ENCODE data around the gene PYY.
"Not testable (repeated sequence)": the region's sequence is repeated elsewhere in the genome, so short reads cannot be mapped to it uniquely, and the experiment has no call there.

Gene PYY

GRCh38 chr17:43976963-43977837, 23.5 kb upstream of the PYY start:
- DNase-seq: no peak

GRCh38 chr17:43975898-43976297, 22.2 kb upstream of the PYY start:
- no peak for DNase-seq

GRCh38 chr17:43974382-43975266, 20.9 kb upstream of the PYY start:
- DNase-seq: no peak

- not testable (repeated sequence) for DNase-seq
These were observed 18.9 kb upstream of the PYY start for GRCh38 chr17:43972444-43973212.

GRCh38 chr17:43971436-43971835, 17.7 kb upstream of the PYY start:
- DNase-seq: not testable (repeated sequence)

GRCh38 chr17:43970366-43970765, 16.6 kb upstream of the PYY start:
- no peak for DNase-seq

GRCh38 chr17:43967251-43967875, 13.6 kb upstream of the PYY start:
- no peak for DNase-seq

- no peak for DNase-seq
These were observed 12.5 kb upstream of the PYY start for GRCh38 chr17:43966276-43966675.

GRCh38 chr17:43962479-43962878, 8.7 kb upstream of the PYY start:
- DNase-seq: no peak

- no peak for DNase-seq
These were observed 8.2 kb upstream of the PYY start for GRCh38 chr17:43961954-43962353.

GRCh38 chr17:43961292-43961691, 7.6 kb upstream of the PYY start:
- DNase-seq: not testable (repeated sequence)

GRCh38 chr17:43958748-43959352, 5.1 kb upstream of the PYY start:
- DNase-seq: no peak

- DNase-seq: no peak
These were observed 2.5 kb upstream of the PYY start for GRCh38 chr17:43956222-43956621.

GRCh38 chr17:43952724-43953666, 745 bp downstream of the PYY start:
- no peak for DNase-seq

GRCh38 chr17:43952351-43952723, 1.4 kb downstream of the PYY start:
- no peak for DNase-seq

- DNase-seq: no peak
These were observed 2.0 kb downstream of the PYY start for GRCh38 chr17:43951750-43952149.

GRCh38 chr17:43950554-43950953, 3.2 kb downstream of the PYY start:
- DNase-seq: no peak

GRCh38 chr17:43949781-43950180, 4.0 kb downstream of the PYY start:
- no peak for DNase-seq

GRCh38 chr17:43946781-43947180, 7.0 kb downstream of the PYY start:
- DNase-seq: no peak

- DNase-seq: no peak
These were observed 8.5 kb downstream of the PYY start for GRCh38 chr17:43945074-43945829.

Measured in activated CD4-positive, CD25-positive, alpha-beta regulatory T cell treated with anti-CD3 and anti-CD28 coated beads, Interleukin-2, amount 50 U/mL, for 72 hours (primary cell).